Hypothalamus (tissue), 51 donors: ENCODE results near the gene RSPH4A.
"Not testable (repeated sequence)": the region's sequence is repeated elsewhere in the genome, so short reads cannot be mapped to it uniquely, and the experiment has no call there.

ENCODE experiments used
- DNase-seq, 51 donors: peaks; one replicate each; lab custom pipeline; 2025; lab: John Stamatoyannopoulos, UW

Gene RSPH4A

GRCh38 chr6:116624036-116624805 lies 7.9 kb downstream of the RSPH4A start:
- no peak for DNase-seq

- no peak for DNase-seq
These were observed 9.6 kb downstream of the RSPH4A start for GRCh38 chr6:116625872-116626271.

- DNase-seq: no peak
These were observed 13.3 kb downstream of the RSPH4A start for GRCh38 chr6:116629563-116629981.

GRCh38 chr6:116631379-116631990 lies 15.2 kb downstream of the RSPH4A start:
- no peak for DNase-seq

- no peak for DNase-seq
These were observed 17.4 kb downstream of the RSPH4A start for GRCh38 chr6:116633685-116634084.

- DNase-seq: no peak
These were observed 31.9 kb downstream of the RSPH4A start for GRCh38 chr6:116648156-116648555.

- DNase-seq: no peak
These were observed 32.9 kb downstream of the RSPH4A start for GRCh38 chr6:116649129-116649528.

GRCh38 chr6:116651916-116652315 lies 35.6 kb downstream of the RSPH4A start:
- DNase-seq: no peak

- DNase-seq: no peak
These were observed 45.3 kb downstream of the RSPH4A start for GRCh38 chr6:116661594-116661993.

- no peak for DNase-seq
These were observed 45.9 kb downstream of the RSPH4A start for GRCh38 chr6:116662202-116662601.

GRCh38 chr6:116663308-116663707 lies 47.0 kb downstream of the RSPH4A start:
- DNase-seq: no peak

GRCh38 chr6:116664169-116664568 lies 47.9 kb downstream of the RSPH4A start:
- DNase-seq: not testable (repeated sequence)

- no peak for DNase-seq
These were observed 49.2 kb downstream of the RSPH4A start for GRCh38 chr6:116665464-116665863.

- no peak for DNase-seq
These were observed 50.6 kb downstream of the RSPH4A start for GRCh38 chr6:116666869-116667268.

GRCh38 chr6:116667623-116668022 lies 51.3 kb downstream of the RSPH4A start:
- no peak for DNase-seq

GRCh38 chr6:116672306-116672705 lies 56.0 kb downstream of the RSPH4A start:
- no peak for DNase-seq

- DNase-seq: no peak
These were observed 59.7 kb downstream of the RSPH4A start for GRCh38 chr6:116676021-116676420.

GRCh38 chr6:116680880-116681672 lies 64.8 kb downstream of the RSPH4A start, which contains the start of gene KPNA5:
Gene KPNA5, plus strand, starts transcription at chr6:116681211. Its CDS starts 124 bp downstream, at chr6:116681335.
- peak; percentile 33 to 91 (median 78) for DNase-seq

GRCh38 chr6:116682334-116682712 lies 66.0 kb downstream of the RSPH4A start:
- peak in 8 of 51 donors; percentile 2 to 26 (median 7) for DNase-seq
